Loucy (cell line): ENCODE measurements around the gene RFFL.

Source experiments
- H2AFZ ChIP-seq: fragments of 200-600 bp; sonication (generic); 2 replicates; pipeline ENCODE4 v1.6.0; 2016; ENCODE audit warnings: antibody characterized with exemption, mild to moderate bottlenecking, low read length, moderate library complexity
- H3F3A ChIP-seq: fragments of 200-600 bp; 2 replicates; pipeline ENCODE4 v1.6.0; 2016; ENCODE audit warnings: antibody characterized with exemption, low read depth, mild to moderate bottlenecking
- H3K27me3 ChIP-seq: fragments of 200-600 bp; sonication (generic); 2 replicates; pipeline ENCODE4 v1.6.1; 2014; ENCODE audit warnings: low read length, mild to moderate bottlenecking; ENCODE audit not compliant: insufficient read depth, poor library complexity, severe bottlenecking
- H3K36me3 ChIP-seq: fragments of 200-600 bp; sonication (generic); 2 replicates; pipeline ENCODE4 v1.6.1; 2016; ENCODE audit warnings: low read length; ENCODE audit not compliant: insufficient read depth
- H3K4me1 ChIP-seq: fragments of 200-600 bp; sonication (generic); 2 replicates; pipeline ENCODE4 v1.5.1; 2014; ENCODE audit warnings: low read length, mild to moderate bottlenecking; ENCODE audit not compliant: insufficient read depth, poor library complexity, severe bottlenecking
- H3K4me2 ChIP-seq: fragments of 200-600 bp; sonication (generic); 2 replicates; pipeline ENCODE4 v1.6.0; 2014; ENCODE audit warnings: antibody characterized with exemption, low read length, low read depth, mild to moderate bottlenecking; ENCODE audit not compliant: poor library complexity, severe bottlenecking
- H3K4me3 ChIP-seq: fragments of 200-600 bp; sonication (generic); 2 replicates; pipeline ENCODE4 v1.5.1; 2014; ENCODE audit warnings: low read length, mild to moderate bottlenecking, mixed read lengths; ENCODE audit not compliant: poor library complexity, severe bottlenecking
- H3K79me2 ChIP-seq: fragments of 200-600 bp; sonication (generic); 2 replicates; pipeline ENCODE4 v1.6.1; 2014; ENCODE audit warnings: low read length; ENCODE audit not compliant: insufficient read depth
- H3K9ac ChIP-seq: fragments of 200-600 bp; sonication (generic); 2 replicates; pipeline ENCODE4 v1.6.0; 2014; ENCODE audit warnings: mild to moderate bottlenecking, low read depth, low read length, moderate library complexity; ENCODE audit not compliant: poor library complexity, severe bottlenecking
- H3K9me2 ChIP-seq: fragments of 200-600 bp; sonication (generic); replicated peaks from 2 replicates; pipeline ENCODE4 v1.6.1; 2016; ENCODE audit warnings: low read depth, low read length, mixed read lengths
- H3K9me3 ChIP-seq: fragments of 200-600 bp; sonication (generic); 2 replicates; pipeline ENCODE4 v1.6.1; 2014; ENCODE audit warnings: mild to moderate bottlenecking, antibody characterized with exemption, low read length, low read depth; ENCODE audit not compliant: insufficient read depth
- H4K20me1 ChIP-seq: fragments of 200-600 bp; sonication (generic); 2 replicates; pipeline ENCODE4 v1.6.0; 2014; ENCODE audit warnings: antibody characterized with exemption, low read length, mild to moderate bottlenecking; ENCODE audit not compliant: insufficient read depth, poor library complexity, severe bottlenecking
- EZH2phosphoT487 ChIP-seq: fragments of 200-600 bp; IDR thresholded peaks from 2 replicates; pipeline ENCODE4 v1.6.1; 2018; ENCODE audit warnings: antibody characterized with exemption, mild to moderate bottlenecking, moderate library complexity, borderline replicate concordance
- TF ChIP-seq, protein P1 (sequence below): fragments of 200-600 bp; sonication (generic); conservative IDR thresholded peaks from 2 replicates; pipeline ENCODE4 v1.5.1; 2014; ENCODE audit warnings: mild to moderate bottlenecking, antibody characterized with exemption, low read length

Gene RFFL

DNA sequence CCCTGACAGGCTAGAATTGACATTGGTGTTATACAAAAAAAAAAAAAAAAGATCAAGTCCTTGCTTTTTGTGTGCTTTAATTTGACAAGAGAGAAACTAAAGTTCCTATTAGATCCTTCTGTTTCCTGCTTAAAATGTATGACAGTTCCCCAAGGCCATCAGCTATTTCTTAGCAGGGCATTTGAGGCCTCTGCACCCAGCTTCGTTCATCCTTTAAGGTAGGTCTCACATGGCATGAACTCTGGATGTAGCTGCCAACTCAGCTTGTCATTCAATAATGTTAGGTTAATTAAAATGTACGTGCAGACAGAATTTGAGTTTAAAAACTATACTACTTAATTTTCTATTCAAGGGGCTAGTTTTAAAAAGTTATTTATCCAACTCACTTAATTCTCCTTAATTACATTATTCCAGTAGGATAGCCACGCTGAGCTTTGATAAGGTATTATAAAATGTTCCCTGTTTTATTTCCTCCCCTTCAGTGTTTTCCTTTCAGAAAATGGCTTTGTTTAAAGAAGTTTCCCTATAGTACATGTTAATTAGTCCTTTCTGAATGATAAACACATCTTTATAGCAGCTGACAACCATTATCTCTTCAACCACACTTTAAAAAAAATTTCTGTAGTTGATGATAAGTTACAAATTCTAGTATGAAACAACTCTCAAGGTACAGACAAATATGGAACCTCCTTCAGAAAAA lies 1.2 kb upstream of the RFFL start:
- H3K79me2 ChIP-seq: peaks cover 6% of the 10 kb centered on the region; the same call in 1 of the 2 replicates
- no peak overlapping the region for H2AFZ ChIP-seq
- no peak overlapping the region for H3K4me3 ChIP-seq
- H3K27me3 ChIP-seq: no peaks in the 10 kb centered on the region
- H3K9me3 ChIP-seq: no peaks in the 10 kb centered on the region
- peaks cover 22% of the 10 kb centered on the region for H3K4me1 ChIP-seq
- H4K20me1 ChIP-seq: no peaks in the 10 kb centered on the region
- no peaks in the 10 kb centered on the region for H3K36me3 ChIP-seq
- H3K9ac ChIP-seq: peak overlapping the region; percentile 55
- H3K4me2 ChIP-seq: peak overlapping the region; percentile 63
- H3F3A ChIP-seq: no peaks in the 10 kb centered on the region
- H3K9me2 ChIP-seq: no peaks in the 10 kb centered on the region
- TF ChIP-seq, protein P1, sequence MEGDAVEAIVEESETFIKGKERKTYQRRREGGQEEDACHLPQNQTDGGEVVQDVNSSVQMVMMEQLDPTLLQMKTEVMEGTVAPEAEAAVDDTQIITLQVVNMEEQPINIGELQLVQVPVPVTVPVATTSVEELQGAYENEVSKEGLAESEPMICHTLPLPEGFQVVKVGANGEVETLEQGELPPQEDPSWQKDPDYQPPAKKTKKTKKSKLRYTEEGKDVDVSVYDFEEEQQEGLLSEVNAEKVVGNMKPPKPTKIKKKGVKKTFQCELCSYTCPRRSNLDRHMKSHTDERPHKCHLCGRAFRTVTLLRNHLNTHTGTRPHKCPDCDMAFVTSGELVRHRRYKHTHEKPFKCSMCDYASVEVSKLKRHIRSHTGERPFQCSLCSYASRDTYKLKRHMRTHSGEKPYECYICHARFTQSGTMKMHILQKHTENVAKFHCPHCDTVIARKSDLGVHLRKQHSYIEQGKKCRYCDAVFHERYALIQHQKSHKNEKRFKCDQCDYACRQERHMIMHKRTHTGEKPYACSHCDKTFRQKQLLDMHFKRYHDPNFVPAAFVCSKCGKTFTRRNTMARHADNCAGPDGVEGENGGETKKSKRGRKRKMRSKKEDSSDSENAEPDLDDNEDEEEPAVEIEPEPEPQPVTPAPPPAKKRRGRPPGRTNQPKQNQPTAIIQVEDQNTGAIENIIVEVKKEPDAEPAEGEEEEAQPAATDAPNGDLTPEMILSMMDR: no peak
- no peak for TF ChIP-seq EZH2phosphoT487

DNA sequence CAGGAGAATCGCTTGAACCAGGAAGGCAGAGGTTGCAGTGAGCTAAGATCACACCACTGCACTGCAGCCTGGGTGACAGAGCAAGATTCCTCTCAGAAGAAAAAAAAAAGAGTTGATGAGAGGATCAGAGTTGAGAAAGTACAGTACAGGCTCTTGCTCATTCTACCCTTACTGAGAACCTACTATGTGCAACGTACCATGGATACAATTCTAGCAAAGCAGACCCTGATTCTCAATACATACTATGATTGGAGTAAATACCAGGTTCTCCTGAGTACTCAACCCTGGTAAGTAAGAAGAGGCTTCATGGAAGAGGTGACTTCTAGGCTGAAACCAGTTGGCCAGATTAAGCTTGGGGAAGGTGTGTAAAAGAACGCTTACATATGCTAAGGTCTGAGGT lies 1.2 kb downstream of the RFFL start:
- Histone ChIP-seq H3K9me2 (no peaks in the 10 kb centered on the region), H3K79me2 (peaks cover 6% of the 10 kb centered on the region; the same call in 1 of the 2 replicates), H3K4me3 (no peak overlapping the region), H3F3A (no peaks in the 10 kb centered on the region), H3K27me3 (no peaks in the 10 kb centered on the region), H2AFZ (no peak overlapping the region), H3K4me2 (no peak overlapping the region), H4K20me1 (no peaks in the 10 kb centered on the region), H3K4me1 (peaks cover 11% of the 10 kb centered on the region), H3K9ac (no peak overlapping the region), H3K9me3 (no peaks in the 10 kb centered on the region), H3K36me3 (no peaks in the 10 kb centered on the region)
- TF ChIP-seq EZH2phosphoT487: no peak
- TF ChIP-seq, protein P1: no peak

DNA sequence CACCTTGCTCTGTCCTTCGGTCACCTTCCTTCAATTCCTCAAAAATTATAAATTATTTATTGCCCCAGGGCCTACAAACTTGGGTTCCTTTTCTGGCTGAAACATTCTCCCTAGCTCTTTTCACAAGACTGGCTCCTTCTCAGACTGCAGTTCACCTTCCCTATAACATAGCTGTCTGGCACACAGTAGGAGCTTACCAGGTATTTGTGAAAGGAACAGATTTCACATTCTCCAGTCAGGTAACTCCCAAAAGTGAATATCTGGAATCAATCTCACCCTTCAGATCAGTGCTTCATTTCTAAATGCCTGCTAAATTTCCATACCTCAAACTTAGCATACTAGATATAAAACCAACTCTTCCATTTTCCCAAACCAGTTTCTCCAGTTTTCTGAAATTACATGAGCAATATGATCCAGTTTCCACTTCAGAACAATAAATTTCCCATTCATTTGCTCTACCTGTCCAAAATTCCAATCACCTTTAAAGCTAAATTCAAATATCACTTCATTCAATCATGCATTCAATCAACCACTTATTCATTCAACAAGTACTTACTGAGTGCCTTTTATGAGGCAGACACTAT lies 6.1 kb downstream of the RFFL start:
- H4K20me1 ChIP-seq: no peaks in the 10 kb centered on the region
- H3K4me2 ChIP-seq: no peak overlapping the region
- TF ChIP-seq, protein P1: no peak
- TF ChIP-seq EZH2phosphoT487: no peak
- peaks cover 10% of the 10 kb centered on the region for H3K4me1 ChIP-seq
- H3K36me3 ChIP-seq: no peaks in the 10 kb centered on the region
- H3K27me3 ChIP-seq: no peaks in the 10 kb centered on the region
- no peak overlapping the region for H2AFZ ChIP-seq
- H3K4me3 ChIP-seq: no peak overlapping the region
- no peaks in the 10 kb centered on the region for H3K9me2 ChIP-seq
- H3K9me3 ChIP-seq: no peaks in the 10 kb centered on the region
- peaks cover 2% of the 10 kb centered on the region; the same call in 1 of the 2 replicates for H3K79me2 ChIP-seq
- H3K9ac ChIP-seq: no peak overlapping the region
- no peaks in the 10 kb centered on the region for H3F3A ChIP-seq
